Fibroblast of lung (primary cell): ENCODE results near the gene FKBP11. TPM values are rescaled to one million over a fixed set of nuclear protein-coding genes. Genes with fewer than 3 reads are reported as not detected.

ENCODE experiments used
- DNase-seq, 2 donors: peaks; one replicate each; pipeline versions ENCODE4 v3.0.0 to v3.0.0-alpha.2; 2010; ENCODE audit warnings: low read depth in 2 of 2
- H2AFZ ChIP-seq: 2 replicates; pipeline ENCODE4 v1.5.1; 2012; ENCODE audit warnings: low read length, control low read depth, inconsistent platforms
- H3K27ac ChIP-seq: 2 replicates; pipeline ENCODE4 v1.5.1; 2011; ENCODE audit warnings: low read length, control low read depth; ENCODE audit not compliant: insufficient read depth
- H3K27me3 ChIP-seq: 2 replicates; pipeline ENCODE4 v1.5.1; 2011; ENCODE audit warnings: mild to moderate bottlenecking, low read length; ENCODE audit not compliant: control insufficient read depth, insufficient read depth
- H3K36me3 ChIP-seq: 2 replicates; pipeline ENCODE4 v1.5.1; 2011; ENCODE audit warnings: low read length; ENCODE audit not compliant: control insufficient read depth, insufficient read depth
- H3K4me1 ChIP-seq: 2 replicates; pipeline ENCODE4 v1.5.1; 2011; ENCODE audit warnings: low read length; ENCODE audit not compliant: control insufficient read depth, insufficient read depth; ENCODE audit errors: extremely low read depth
- H3K4me2 ChIP-seq: 2 replicates; pipeline ENCODE4 v1.5.1; 2011; ENCODE audit warnings: low read length, control low read depth; ENCODE audit not compliant: insufficient read depth; ENCODE audit errors: extremely low read depth
- H3K4me3 ChIP-seq, 4 experiments: fragments of 200-600 bp in 1 of 4; sonication (generic) in 1 of 4; replicated peaks in 1 of 4; 2 replicates each; pipeline ENCODE4 v1.5.1; 2011 to 2016; ENCODE audit warnings: low read length in 4 of 4, low read depth in 3 of 4, mild to moderate bottlenecking in 3 of 4, control low read depth in 2 of 4, inconsistent platforms in 1 of 4, mixed read lengths in 1 of 4; ENCODE audit not compliant: insufficient read depth in 1 of 4; ENCODE audit errors: control extremely low read depth in 1 of 4
- H3K79me2 ChIP-seq: 2 replicates; pipeline ENCODE4 v1.5.1; 2012; ENCODE audit warnings: mild to moderate bottlenecking, low read length, inconsistent platforms; ENCODE audit not compliant: control insufficient read depth, insufficient read depth
- H3K9ac ChIP-seq: 2 replicates; pipeline ENCODE4 v1.5.1; 2011; ENCODE audit warnings: mild to moderate bottlenecking, low read length, control low read depth; ENCODE audit not compliant: insufficient read depth
- H3K9me3 ChIP-seq: 2 replicates; pipeline ENCODE4 v1.5.1; 2012; ENCODE audit warnings: low read depth, low read length; ENCODE audit not compliant: control insufficient read depth, insufficient read depth
- H4K20me1 ChIP-seq: 2 replicates; pipeline ENCODE4 v1.5.1; 2011; ENCODE audit warnings: low read length; ENCODE audit not compliant: control insufficient read depth, insufficient read depth; ENCODE audit errors: extremely low read depth
- CTCF ChIP-seq, 2 donors: IDR thresholded peaks in 1 of 2; conservative IDR thresholded peaks in 1 of 2; 1 replicate in 1 of 2; 2 replicates in 1 of 2; pipeline ENCODE4 v1.5.1; 2011 to 2012; ENCODE audit warnings: low read length in 2 of 2, control low read depth in 1 of 2, inconsistent platforms in 1 of 2, low read depth in 1 of 2, mild to moderate bottlenecking in 1 of 2
- EZH2 ChIP-seq: IDR thresholded peaks from 2 replicates; pipeline ENCODE4 v1.5.1; 2012; ENCODE audit warnings: low read length, control low read depth, mild to moderate bottlenecking; ENCODE audit errors: missing control alignments
- polyA plus RNA-seq, 2 donors: library from polyadenylated mRNA; depleted of rRNA in 1 of 2; stranded (reverse) in 1 of 2; unstranded in 1 of 2; fragments of >200 nt; gene quantifications; 2 replicates each; pipeline ENCODE4 v1.2.1, GENCODE V29; 2011 to 2012; ENCODE audit warnings: missing spikeins in 1 of 2
- total RNA-seq: library from RNA; depleted of rRNA; stranded (reverse); fragments of >200 nt; gene quantifications from 2 replicates; pipeline ENCODE4 v1.2.1, GENCODE V29; 2014

FKBP11 gene
- total and polyA plus RNA-seq, 2 donors (not counting 1 experiment from before 2014, with no cell fraction given), result 12.6 to 48.8 TPM

GRCh38 chr12:48954841-48955501, 29.7 kb upstream of the FKBP11 start:
- TF ChIP-seq EZH2, result no peak
- H3K27me3 ChIP-seq, result no peaks in the 10 kb centered on the region
- DNase-seq, result no peak
- no peak overlapping the region for H3K9ac ChIP-seq
- no peak overlapping the region for H3K4me3 ChIP-seq
- no peaks in the 10 kb centered on the region for H3K9me3 ChIP-seq
- no peak overlapping the region for H3K4me2 ChIP-seq
- peaks cover 6% of the 10 kb centered on the region for H3K4me1 ChIP-seq
- H2AFZ ChIP-seq, result no peak overlapping the region
- H3K79me2 ChIP-seq, result peaks cover 48% of the 10 kb centered on the region
- peaks cover 2% of the 10 kb centered on the region for H3K36me3 ChIP-seq
- H3K27ac ChIP-seq, result no peak overlapping the region
- H4K20me1 ChIP-seq, result no peaks in the 10 kb centered on the region

GRCh38 chr12:48954061-48954460, 28.8 kb upstream of the FKBP11 start:
- Histone ChIP-seq H3K9ac (no peak overlapping the region), H2AFZ (no peak overlapping the region), H3K4me2 (no peak overlapping the region), H3K9me3 (no peaks in the 10 kb centered on the region), H3K36me3 (peaks cover 2% of the 10 kb centered on the region), H3K27ac (no peak overlapping the region), H3K4me3 (no peak overlapping the region), H3K27me3 (no peaks in the 10 kb centered on the region), H4K20me1 (no peaks in the 10 kb centered on the region), H3K4me1 (peaks cover 6% of the 10 kb centered on the region), H3K79me2 (peaks cover 49% of the 10 kb centered on the region)
- DNase-seq, result no peak
- TF ChIP-seq CTCF (conservative IDR thresholded peaks at IDR 0.05 in 1 of 2, IDR thresholded peaks at IDR 0.05 in 1 of 2; ENCODE audit: low read depth in 1 of 2, low read length in 2 of 2), result no peak
- TF ChIP-seq EZH2, result no peak

- Histone ChIP-seq H3K36me3 (peaks cover 2% of the 10 kb centered on the region), H3K27me3 (no peaks in the 10 kb centered on the region), H3K4me2 (no peak overlapping the region), H3K79me2 (peaks cover 52% of the 10 kb centered on the region), H3K9me3 (no peaks in the 10 kb centered on the region), H3K4me1 (peaks cover 4% of the 10 kb centered on the region), H3K9ac (no peak overlapping the region), H4K20me1 (no peaks in the 10 kb centered on the region), H2AFZ (no peak overlapping the region), H3K4me3 (no peak overlapping the region), H3K27ac (no peak overlapping the region)
- no peak for DNase-seq
- TF ChIP-seq CTCF (conservative IDR thresholded peaks at IDR 0.05 in 1 of 2, IDR thresholded peaks at IDR 0.05 in 1 of 2; ENCODE audit: low read depth in 1 of 2, low read length in 2 of 2), result no peak
- no peak for TF ChIP-seq EZH2
Measured at GRCh38 chr12:48952691-48953090, 27.4 kb upstream of the FKBP11 start.
